GM21619 (cell line): ENCODE results near the gene KMT2B.

Experiments used
- ATAC-seq: cut with Tn5 transposase; IDR thresholded peaks from one replicate; pipeline ENCODE4 v1.9.1; 2021; ENCODE audit not compliant: unreplicated experiment

KMT2B gene

GRCh38 chr19:35727053-35727955 lies 9.5 kb downstream of the KMT2B start:
- no peak for ATAC-seq

- no peak for ATAC-seq
Observed at GRCh38 chr19:35727956-35728706, 10.3 kb downstream of the KMT2B start.

GRCh38 chr19:35729021-35729420 lies 11.2 kb downstream of the KMT2B start:
- ATAC-seq = no peak

- no peak for ATAC-seq
Observed at GRCh38 chr19:35729763-35730162, 12.0 kb downstream of the KMT2B start.

GRCh38 chr19:35730326-35730725 lies 12.5 kb downstream of the KMT2B start:
- ATAC-seq = no peak

GRCh38 chr19:35731353-35731752 lies 13.6 kb downstream of the KMT2B start:
- ATAC-seq = no peak

GRCh38 chr19:35731779-35732405 lies 14.1 kb downstream of the KMT2B start:
- ATAC-seq = no peak

- ATAC-seq = no peak
Observed at GRCh38 chr19:35732540-35733179, 14.9 kb downstream of the KMT2B start.

- no peak for ATAC-seq
Observed at GRCh38 chr19:35733180-35734125, 15.7 kb downstream of the KMT2B start.

- no peak for ATAC-seq
Observed at GRCh38 chr19:35734273-35734672, 16.5 kb downstream of the KMT2B start.

- no peak for ATAC-seq
Observed at GRCh38 chr19:35734889-35735288, 17.1 kb downstream of the KMT2B start.

- no peak for ATAC-seq
Observed at GRCh38 chr19:35736913-35737886, 19.4 kb downstream of the KMT2B start.

- ATAC-seq = no peak
Observed at GRCh38 chr19:35738021-35738886, 20.5 kb downstream of the KMT2B start.

- no peak for ATAC-seq
Observed at GRCh38 chr19:35738887-35739229, 21.1 kb downstream of the KMT2B start.

- ATAC-seq = no peak
Observed at GRCh38 chr19:35739275-35740107, 21.7 kb downstream of the KMT2B start.

- no peak for ATAC-seq
Observed at GRCh38 chr19:35740108-35740422, 22.3 kb downstream of the KMT2B start.

GRCh38 chr19:35740423-35741202 lies 22.8 kb downstream of the KMT2B start:
- peak; percentile 42 for ATAC-seq
